ENCODE data around the gene DSE.

DSE gene

DNA sequence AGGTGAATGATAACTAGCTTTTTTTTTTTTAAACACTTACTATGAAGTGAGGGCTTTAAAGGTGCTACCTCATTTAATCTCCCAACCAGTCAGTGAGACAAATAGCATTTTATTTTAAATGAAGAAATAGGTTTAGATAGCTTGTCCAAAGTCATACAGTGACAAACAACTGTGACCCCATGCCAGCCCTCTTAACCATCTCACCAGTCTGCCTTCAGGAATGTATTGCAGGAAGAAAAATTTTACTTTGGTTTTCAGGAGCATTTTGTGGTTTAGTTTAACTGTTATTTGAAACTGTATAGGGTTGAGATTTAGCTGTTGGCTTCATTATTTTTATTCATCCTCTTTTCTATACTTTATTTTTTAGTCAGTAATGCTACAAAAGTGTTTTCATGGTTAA lies 18.6 kb downstream of the DSE start:
- DNase-seq, result no peak

DNA sequence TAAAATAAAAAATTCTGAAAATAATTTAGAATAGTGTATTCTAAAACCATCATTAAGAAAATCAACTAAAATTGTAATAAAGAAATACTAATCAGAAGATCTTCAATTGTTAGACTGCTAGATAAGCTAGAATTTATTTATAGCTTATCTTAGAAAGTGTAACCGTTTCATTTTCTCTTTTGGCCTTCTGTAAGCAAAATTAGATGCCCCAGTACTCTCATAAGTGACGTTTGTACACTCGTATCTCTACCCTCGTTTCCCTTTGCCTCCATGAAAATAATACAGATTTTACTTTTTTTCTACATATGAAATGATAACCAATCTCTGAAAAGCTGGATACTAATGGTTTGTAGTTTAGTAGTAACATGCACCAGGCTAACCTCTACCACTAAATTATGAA lies 19.8 kb downstream of the DSE start:
- DNase-seq, result no peak

GRCh38 chr6:116392132-116393013 lies 21.6 kb downstream of the DSE start:
- no peak for DNase-seq

DNA sequence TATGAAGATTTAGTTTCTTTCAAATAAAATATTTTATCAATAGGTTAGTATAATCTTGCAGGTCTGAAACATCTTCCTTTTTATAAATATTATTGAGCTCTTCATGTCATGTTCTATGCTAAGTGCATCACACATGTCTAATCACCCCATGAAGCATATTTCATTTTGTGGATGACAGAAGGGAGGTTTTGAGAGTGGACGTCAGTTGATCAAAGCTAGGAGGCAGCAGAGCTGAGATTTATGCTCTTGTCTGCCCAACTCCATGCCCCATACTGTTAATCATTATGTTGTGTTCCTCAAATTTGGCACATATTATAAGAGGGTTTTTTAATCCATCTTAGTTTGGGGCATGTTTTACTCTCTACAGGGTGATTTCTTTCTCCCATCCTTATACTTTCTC lies 22.7 kb downstream of the DSE start:
- DNase-seq, result no peak

DNA sequence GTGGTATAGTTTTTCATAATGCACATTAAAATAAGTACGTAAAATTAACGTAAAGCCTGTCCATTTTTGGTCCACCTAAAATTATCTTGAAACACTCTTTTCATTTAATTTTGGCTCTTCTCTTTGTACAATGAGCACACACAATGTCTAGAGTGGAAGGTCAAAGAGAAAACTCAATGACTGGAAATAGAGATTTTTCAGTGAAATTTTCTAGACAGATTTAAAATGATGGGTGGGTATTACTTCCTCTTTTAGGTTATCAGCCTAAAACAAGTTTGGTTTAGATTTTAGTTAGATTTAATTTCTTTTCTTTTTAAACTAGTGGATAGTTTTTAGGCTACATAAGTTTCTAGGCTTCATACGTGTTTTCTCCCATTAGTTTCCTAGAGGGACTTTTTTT lies 24.9 kb downstream of the DSE start:
- DNase-seq, result no peak

GRCh38 chr6:116396441-116396840 lies 25.7 kb downstream of the DSE start:
- DNase-seq, result no peak

GRCh38 chr6:116397914-116398313 lies 27.2 kb downstream of the DSE start:
- no peak for DNase-seq

GRCh38 chr6:116398316-116399010 lies 27.7 kb downstream of the DSE start:
- DNase-seq, result no peak

GRCh38 chr6:116399287-116399686 lies 28.5 kb downstream of the DSE start:
- no peak for DNase-seq

DNA sequence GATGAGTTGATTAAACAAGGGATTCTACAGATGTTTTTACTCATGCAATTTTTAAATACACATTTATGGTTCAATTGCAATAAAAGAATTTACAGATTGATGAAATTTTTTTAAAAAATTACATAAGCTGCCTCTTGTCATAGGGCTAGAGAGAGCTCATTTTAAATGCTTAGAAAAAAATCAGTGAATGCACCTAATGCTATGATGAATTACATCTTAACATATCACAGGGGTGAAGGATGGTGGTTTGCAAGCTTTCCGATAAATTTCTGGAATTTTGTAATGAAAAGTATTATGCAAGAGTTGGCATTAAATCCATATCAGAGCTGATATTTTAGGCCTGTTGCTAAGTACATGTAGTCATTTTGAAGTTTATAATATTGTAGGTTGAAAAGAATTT lies 29.6 kb downstream of the DSE start:
- no peak for DNase-seq

- no peak for DNase-seq
These were observed 31.6 kb downstream of the DSE start for GRCh38 chr6:116402108-116402937.

- DNase-seq, result no peak
These were observed 32.5 kb downstream of the DSE start for GRCh38 chr6:116403205-116403604.

DNA sequence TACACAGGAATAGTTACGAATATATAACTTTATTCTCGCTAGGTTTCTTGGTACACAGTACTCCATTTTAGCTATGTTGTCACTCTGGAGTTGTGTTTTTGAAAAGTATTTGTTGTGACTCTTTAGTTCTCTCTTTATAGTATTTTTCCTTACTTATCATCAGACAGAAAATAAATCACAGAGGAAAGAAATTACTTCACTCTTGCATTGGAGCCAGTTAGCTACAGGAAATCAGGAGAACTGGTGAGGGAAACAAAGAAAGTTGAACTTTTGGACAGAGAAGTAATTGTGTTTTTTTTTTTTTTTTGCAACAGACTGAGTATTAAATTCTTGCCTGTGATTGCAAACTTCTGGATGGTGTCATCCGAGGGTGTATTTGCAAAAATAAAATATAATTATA lies 33.9 kb downstream of the DSE start:
- DNase-seq, result no peak

DNA sequence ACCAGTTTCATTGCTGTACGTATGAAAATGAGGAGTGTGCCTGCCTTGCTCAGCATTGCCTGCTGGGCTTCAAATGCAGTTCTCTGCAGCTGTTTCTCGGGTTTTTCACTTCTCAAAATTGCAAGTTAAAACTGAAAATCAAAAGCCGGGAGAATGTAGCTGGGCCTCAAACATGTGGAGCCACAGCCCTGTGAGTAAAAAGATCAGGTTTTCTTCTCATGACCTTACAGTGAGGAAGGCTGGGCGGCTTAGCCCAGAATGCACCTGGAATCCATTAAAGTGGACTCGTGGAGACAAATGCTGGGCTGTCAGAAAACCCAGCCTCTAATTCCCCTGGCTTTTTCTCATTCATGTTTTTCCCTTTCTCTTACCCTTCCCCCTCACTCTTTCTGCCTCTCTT lies 34.4 kb downstream of the DSE start:
- DNase-seq, result no peak

DNA sequence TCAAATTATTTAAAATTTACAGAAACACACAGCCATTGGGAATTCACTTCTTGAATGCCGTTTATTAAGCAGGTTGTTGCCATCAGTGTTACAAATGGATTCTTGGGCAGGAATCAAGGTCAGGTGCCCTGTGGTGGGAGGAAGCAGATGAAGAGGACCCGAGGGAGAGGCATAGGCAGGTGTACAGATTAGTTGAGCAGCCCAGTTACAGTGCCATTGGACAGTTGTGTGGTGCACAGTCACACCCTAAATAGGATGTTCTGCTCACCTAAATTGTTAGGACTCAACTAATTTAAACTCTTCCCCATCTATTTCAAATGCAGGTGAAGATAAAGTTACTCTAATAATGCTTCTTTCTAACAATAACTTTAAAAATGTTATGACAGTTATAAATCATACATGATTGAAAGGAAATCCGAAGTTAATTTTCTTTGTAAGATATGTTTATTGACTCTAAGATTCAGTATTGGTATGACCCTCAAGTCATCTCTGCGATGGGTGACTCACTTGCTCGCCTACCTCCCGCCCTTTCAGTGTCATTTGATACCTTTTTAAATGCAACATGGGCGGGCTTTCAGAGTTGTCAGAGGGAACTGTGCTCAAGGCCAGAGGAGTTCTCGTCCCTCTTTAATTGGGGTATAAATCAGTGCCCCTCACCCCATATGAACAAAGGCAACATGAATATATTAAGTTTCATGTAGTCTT lies 35.1 kb downstream of the DSE start:
- no peak for DNase-seq

GRCh38 chr6:116406678-116407345 lies 36.1 kb downstream of the DSE start:
- DNase-seq, result no peak

GRCh38 chr6:116408491-116408890 lies 37.7 kb downstream of the DSE start:
- no peak for DNase-seq

- DNase-seq, result no peak
These were observed 39.0 kb downstream of the DSE start for GRCh38 chr6:116409756-116410155.

DNA sequence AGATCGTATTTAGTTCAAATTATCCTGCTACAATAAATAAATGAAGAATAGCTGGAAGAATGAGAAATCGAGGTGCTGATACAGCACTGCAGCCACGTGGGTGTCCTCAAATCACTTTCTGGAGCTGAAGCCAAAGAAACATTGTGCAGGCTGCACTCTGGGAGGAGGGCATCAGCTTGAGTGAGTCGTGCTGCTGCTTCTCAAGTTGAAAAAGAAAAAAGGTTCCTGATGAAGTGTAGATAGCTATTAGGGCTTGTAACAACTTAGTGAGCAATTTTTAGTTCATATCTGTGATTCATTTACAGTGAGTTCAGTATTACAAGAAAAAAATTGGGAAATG lies 40.5 kb downstream of the DSE start:
- DNase-seq, result no peak

DNA sequence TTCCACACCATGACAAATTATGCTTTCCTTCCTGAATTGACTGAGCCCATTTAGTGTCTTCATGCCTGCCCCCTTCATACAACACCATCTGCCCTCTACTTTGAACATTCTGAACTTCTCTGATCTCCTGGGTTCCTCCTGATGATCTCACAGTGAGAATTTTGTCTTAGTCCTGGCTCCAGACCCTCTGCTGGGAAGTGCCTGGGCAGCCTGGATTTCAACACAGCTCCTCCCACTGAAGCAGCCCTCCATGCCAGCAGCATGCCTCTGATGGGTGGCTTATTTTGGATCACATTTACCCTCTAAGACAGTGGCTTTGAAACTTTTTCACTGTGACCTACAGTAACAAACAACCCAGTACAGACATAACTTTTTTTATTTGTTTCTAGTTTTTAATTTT lies 41.5 kb downstream of the DSE start:
- no peak for DNase-seq

DNA sequence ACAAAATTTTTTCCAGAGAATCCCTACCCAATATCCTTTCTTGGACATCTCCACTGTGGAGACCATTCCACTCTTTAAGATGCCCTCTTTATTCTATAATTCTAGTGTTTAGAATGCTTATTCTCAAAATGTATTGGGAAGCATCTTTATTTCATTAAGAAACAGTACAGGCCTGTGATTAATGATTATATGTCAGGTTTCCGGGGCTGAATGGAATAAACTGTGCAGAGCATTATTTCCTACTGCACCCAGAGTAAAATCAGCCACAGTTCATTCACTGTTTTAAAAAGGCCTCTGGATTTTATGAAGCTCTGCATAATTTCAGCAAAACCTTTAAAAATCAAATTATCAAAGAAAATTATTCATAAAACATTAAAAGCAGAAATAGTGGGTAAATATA lies 42.6 kb downstream of the DSE start:
- no peak for DNase-seq

DNA sequence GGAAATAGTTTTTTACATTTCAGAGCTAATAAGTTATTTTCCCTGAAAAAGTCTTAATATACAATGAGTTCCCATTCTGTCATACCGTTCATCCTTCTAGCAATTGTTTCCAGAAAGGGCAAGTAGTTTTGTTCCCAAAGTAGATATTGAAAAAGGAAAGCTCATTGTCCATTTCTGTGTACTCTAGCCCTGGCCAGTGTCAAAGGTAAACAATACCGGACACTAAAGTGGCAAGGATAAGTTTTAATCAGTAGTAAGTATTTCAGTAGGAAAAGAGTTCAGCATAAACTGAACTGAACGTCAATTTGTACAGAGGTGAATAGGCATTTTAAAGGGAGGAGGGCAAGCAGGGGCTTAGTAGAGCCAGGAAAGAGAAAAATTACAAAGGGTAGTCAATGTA lies 46.9 kb downstream of the DSE start:
- DNase-seq, result no peak
